Subcutaneous adipose tissue (tissue), 4 donors: Measurements from ENCODE around the gene CNTN6. TPM values are rescaled to one million over a fixed set of nuclear protein-coding genes. Genes with fewer than 3 reads are reported as not detected.

ENCODE experiments used
- CTCF ChIP-seq: fragments of 450-650 bp; IDR thresholded peaks from one replicate; pipeline ENCODE4 v1.5.1; 2016; ENCODE audit warnings: low read depth, mild to moderate bottlenecking, control low read depth, antibody characterized with exemption, moderate library complexity
- small RNA-seq: library from RNA; depleted of rRNA; stranded (forward); fragments of <200 nt; gene quantifications from one replicate; pipeline ENCODE3, GENCODE V24; 2016
- total RNA-seq, 4 donors: library from RNA; depleted of rRNA; stranded (reverse); fragments of >200 nt; gene quantifications; one replicate each; pipeline ENCODE4 v1.1.0, GENCODE V29; 2016

Gene CNTN6
- total RNA-seq, 4 donors from 2014 or later, result 0.17 TPM; not detected in 3

- TF ChIP-seq CTCF, result no peak
Observed at GRCh38 chr3:1442271-1442670, 349.4 kb downstream of the CNTN6 start.

GRCh38 chr3:1444195-1444594 is 351.4 kb downstream of the CNTN6 start:
- no peak for TF ChIP-seq CTCF

GRCh38 chr3:1446531-1446930 is 353.7 kb downstream of the CNTN6 start:
- TF ChIP-seq CTCF, result no peak

- no peak for TF ChIP-seq CTCF
Observed at GRCh38 chr3:1447452-1447851, 354.6 kb downstream of the CNTN6 start.

- no peak for TF ChIP-seq CTCF
Observed at GRCh38 chr3:1448443-1448842, 355.6 kb downstream of the CNTN6 start.

Small RNA genes within 50 kb of the gene (small RNA-seq; reads per million reads assigned to genes)
- gene CRB3P1, result not detected
- not detected for gene RN7SL120P
